Measurements from ENCODE around the gene PNO1.
A peak's percentile ranks its signal among the peaks of the same experiment; 100 is the strongest.

DNA sequence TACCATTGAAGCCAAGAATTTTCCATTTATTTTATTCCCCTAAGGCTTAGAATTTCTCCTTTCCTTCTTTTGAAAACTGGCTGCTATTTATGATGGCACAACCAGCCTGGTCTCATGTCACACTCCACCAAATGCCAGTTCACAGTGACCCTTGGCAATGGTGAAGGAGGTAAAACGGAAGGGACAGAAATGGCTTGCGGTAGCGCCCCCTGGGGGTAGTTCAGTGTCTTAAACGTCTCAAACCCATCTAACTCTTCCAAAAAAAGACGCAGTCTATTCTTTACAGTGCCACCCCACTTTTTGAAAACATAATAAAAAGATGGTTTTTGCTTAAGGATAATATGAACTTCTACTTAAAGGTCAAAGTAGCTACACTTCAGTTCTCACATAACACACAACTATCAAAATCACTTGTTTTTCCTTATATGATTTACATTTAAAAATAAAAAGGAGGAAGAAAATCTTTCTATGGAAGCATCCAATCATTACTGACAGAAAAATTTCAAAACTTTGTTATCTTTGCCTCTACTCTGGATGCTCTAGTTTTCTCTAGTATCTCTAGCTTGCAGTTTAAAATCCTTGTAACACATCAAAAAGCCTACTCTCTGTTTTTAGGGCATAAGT is 28.0 kb downstream of the PNO1 start:
- TF ChIP-seq CEBPB (IDR thresholded peaks at IDR 0.05) (no peak), TEAD4 (IDR thresholded peaks at IDR 0.05) (no peak), RAD21 (IDR thresholded peaks at IDR 0.05; ENCODE audit: low read depth) (peak; percentile 37), TCF12 (IDR thresholded peaks at IDR 0.05; ENCODE audit: low read depth) (no peak), CREB1 (IDR thresholded peaks at IDR 0.05; ENCODE audit: low read depth) (no peak), YY1 (IDR thresholded peaks at IDR 0.05; ENCODE audit: low read depth) (no peak), TAF1 (IDR thresholded peaks at IDR 0.05; ENCODE audit: low read depth) (no peak), EP300 (IDR thresholded peaks at IDR 0.05; ENCODE audit: borderline replicate concordance) (no peak), EGR1 (IDR thresholded peaks at IDR 0.05) (no peak)
- TF ChIP-seq, protein P1, sequence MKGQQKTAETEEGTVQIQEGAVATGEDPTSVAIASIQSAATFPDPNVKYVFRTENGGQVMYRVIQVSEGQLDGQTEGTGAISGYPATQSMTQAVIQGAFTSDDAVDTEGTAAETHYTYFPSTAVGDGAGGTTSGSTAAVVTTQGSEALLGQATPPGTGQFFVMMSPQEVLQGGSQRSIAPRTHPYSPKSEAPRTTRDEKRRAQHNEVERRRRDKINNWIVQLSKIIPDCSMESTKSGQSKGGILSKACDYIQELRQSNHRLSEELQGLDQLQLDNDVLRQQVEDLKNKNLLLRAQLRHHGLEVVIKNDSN (IDR thresholded peaks at IDR 0.05): no peak
- TF ChIP-seq, protein P2, sequence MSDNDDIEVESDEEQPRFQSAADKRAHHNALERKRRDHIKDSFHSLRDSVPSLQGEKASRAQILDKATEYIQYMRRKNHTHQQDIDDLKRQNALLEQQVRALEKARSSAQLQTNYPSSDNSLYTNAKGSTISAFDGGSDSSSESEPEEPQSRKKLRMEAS (IDR thresholded peaks at IDR 0.05): no peak
- TF ChIP-seq, protein P3, sequence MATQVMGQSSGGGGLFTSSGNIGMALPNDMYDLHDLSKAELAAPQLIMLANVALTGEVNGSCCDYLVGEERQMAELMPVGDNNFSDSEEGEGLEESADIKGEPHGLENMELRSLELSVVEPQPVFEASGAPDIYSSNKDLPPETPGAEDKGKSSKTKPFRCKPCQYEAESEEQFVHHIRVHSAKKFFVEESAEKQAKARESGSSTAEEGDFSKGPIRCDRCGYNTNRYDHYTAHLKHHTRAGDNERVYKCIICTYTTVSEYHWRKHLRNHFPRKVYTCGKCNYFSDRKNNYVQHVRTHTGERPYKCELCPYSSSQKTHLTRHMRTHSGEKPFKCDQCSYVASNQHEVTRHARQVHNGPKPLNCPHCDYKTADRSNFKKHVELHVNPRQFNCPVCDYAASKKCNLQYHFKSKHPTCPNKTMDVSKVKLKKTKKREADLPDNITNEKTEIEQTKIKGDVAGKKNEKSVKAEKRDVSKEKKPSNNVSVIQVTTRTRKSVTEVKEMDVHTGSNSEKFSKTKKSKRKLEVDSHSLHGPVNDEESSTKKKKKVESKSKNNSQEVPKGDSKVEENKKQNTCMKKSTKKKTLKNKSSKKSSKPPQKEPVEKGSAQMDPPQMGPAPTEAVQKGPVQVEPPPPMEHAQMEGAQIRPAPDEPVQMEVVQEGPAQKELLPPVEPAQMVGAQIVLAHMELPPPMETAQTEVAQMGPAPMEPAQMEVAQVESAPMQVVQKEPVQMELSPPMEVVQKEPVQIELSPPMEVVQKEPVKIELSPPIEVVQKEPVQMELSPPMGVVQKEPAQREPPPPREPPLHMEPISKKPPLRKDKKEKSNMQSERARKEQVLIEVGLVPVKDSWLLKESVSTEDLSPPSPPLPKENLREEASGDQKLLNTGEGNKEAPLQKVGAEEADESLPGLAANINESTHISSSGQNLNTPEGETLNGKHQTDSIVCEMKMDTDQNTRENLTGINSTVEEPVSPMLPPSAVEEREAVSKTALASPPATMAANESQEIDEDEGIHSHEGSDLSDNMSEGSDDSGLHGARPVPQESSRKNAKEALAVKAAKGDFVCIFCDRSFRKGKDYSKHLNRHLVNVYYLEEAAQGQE (IDR thresholded peaks at IDR 0.05; ENCODE audit: low read depth): no peak
